Gastroesophageal sphincter (tissue), 4 donors: ENCODE measurements around the gene MCM9. TPM values are rescaled to one million over a fixed set of nuclear protein-coding genes. Genes with fewer than 3 reads are reported as not detected.

Source experiments
- ATAC-seq: fragments of 150-250 bp; one replicate; pipeline ENCODE4 v1.9.1; 2016; ENCODE audit warnings: mild to moderate bottlenecking, moderate library complexity
- H3K27ac ChIP-seq, 4 donors: fragments of 200-600 bp; sonication (generic) in 3 of 4; 1 replicate in 3 of 4; 2 replicates in 1 of 4; pipeline ENCODE4 v1.5.1; 2016 to 2019
- H3K27me3 ChIP-seq: fragments of 200-600 bp; sonication (generic); one replicate; pipeline ENCODE4 v1.5.1; 2019
- H3K36me3 ChIP-seq, 2 donors: fragments of 200-600 bp; sonication (generic); one replicate each; pipeline ENCODE4 v1.5.1; 2019; ENCODE audit warnings: control low read depth in 1 of 2
- H3K4me1 ChIP-seq, 3 donors: fragments of 200-600 bp; sonication (generic); 1 replicate in 2 of 3; 2 replicates in 1 of 3; pipeline ENCODE4 v1.5.1; 2016 to 2019; ENCODE audit warnings: control low read depth in 2 of 3
- H3K4me3 ChIP-seq, 2 donors: fragments of 200-600 bp; sonication (generic); one replicate each; pipeline ENCODE4 v1.5.1; 2019; ENCODE audit warnings: mild to moderate bottlenecking in 1 of 2, moderate library complexity in 1 of 2
- H3K9me3 ChIP-seq, 3 donors: fragments of 200-600 bp; sonication (generic); one replicate each; pipeline ENCODE4 v1.5.1; 2017 to 2019; ENCODE audit warnings: control low read depth in 2 of 3
- CTCF ChIP-seq, 4 experiments: fragments of 200-600 bp in 2 of 4; fragments of 450-650 bp in 2 of 4; sonication (generic) in 1 of 4; IDR thresholded peaks; one replicate each; pipeline ENCODE4 v1.5.1; 2017 to 2019; ENCODE audit warnings: antibody characterized with exemption in 4 of 4, mild to moderate bottlenecking in 2 of 4, moderate library complexity in 2 of 4
- EP300 ChIP-seq: sonication (generic); formaldehyde crosslinking; IDR thresholded peaks from one replicate; pipeline ENCODE4 v1.6.1; 2017; ENCODE audit warnings: antibody characterized with exemption, mild to moderate bottlenecking
- POLR2A ChIP-seq, 2 donors: fragments of 450-650 bp; IDR thresholded peaks; one replicate each; pipeline ENCODE4 v1.6.1; 2017; ENCODE audit warnings: antibody characterized with exemption in 2 of 2, mild to moderate bottlenecking in 2 of 2, moderate library complexity in 1 of 2
- POLR2AphosphoS5 ChIP-seq: sonication (generic); formaldehyde crosslinking; IDR thresholded peaks from one replicate; pipeline ENCODE4 v1.6.1; 2017; ENCODE audit warnings: antibody characterized with exemption
- WGBS, 2 donors: methylation state at CpG; one replicate each; pipeline ENCODE4 v1.1.5; 2018; ENCODE audit warnings: low coverage in 1 of 2; 5-methylcytosine and 5-hydroxymethylcytosine counted together
- total RNA-seq, 4 donors: library from RNA; depleted of rRNA; stranded (reverse); fragments of >200 nt; gene quantifications; one replicate each; pipeline ENCODE4 v1.1.0, GENCODE V29; 2016

The MCM9 gene
- total RNA-seq, 4 donors from 2014 or later, result 7.7 to 25.7 (median 16.8) TPM

GRCh38 chr6:118923035-118923434 lies 11.9 kb downstream of the MCM9 start:
- WGBS, 2 donors, result 88 to 91% methylated on average over 1 to 3 of the region's 3 CpGs
- no peak for ATAC-seq
- H3K9me3 ChIP-seq, result no peaks in the 10 kb centered on the region
- no peak overlapping the region for H3K27ac ChIP-seq
- TF ChIP-seq CTCF (IDR thresholded peaks at IDR 0.05), result no peak
- TF ChIP-seq POLR2AphosphoS5, result no peak
- TF ChIP-seq EP300, result no peak
- TF ChIP-seq POLR2A (IDR thresholded peaks at IDR 0.05), result no peak
- H3K36me3 ChIP-seq, result peaks cover 2 to 90% of the 10 kb centered on the region in 2 donors
- H3K4me3 ChIP-seq, result no peak overlapping the region
- no peaks in the 10 kb centered on the region for H3K4me1 ChIP-seq
- no peaks in the 10 kb centered on the region for H3K27me3 ChIP-seq

- Histone ChIP-seq H3K27me3 (no peaks in the 10 kb centered on the region), H3K27ac (no peak overlapping the region), H3K4me1 (no peaks in the 10 kb centered on the region), H3K9me3 (no peaks in the 10 kb centered on the region), H3K4me3 (no peak overlapping the region), H3K36me3 (peaks cover 0 to 90% of the 10 kb centered on the region in 2 donors)
- no peak for ATAC-seq
- WGBS, 2 donors, result 50 to 100% methylated on average over 1 of the region's 1 CpG
- TF ChIP-seq POLR2AphosphoS5 (no peak), POLR2A (IDR thresholded peaks at IDR 0.05) (no peak), EP300 (no peak), CTCF (IDR thresholded peaks at IDR 0.05) (no peak)
Measured at GRCh38 chr6:118921084-118921483, 13.9 kb downstream of the MCM9 start.

- TF ChIP-seq CTCF (IDR thresholded peaks at IDR 0.05), result no peak
- no peak for TF ChIP-seq POLR2A (IDR thresholded peaks at IDR 0.05)
- no peak for TF ChIP-seq EP300
- no peak for TF ChIP-seq POLR2AphosphoS5
- Histone ChIP-seq H3K27ac (no peak overlapping the region), H3K4me3 (no peak overlapping the region), H3K9me3 (no peaks in the 10 kb centered on the region), H3K4me1 (no peaks in the 10 kb centered on the region), H3K36me3 (peaks cover 0 to 93% of the 10 kb centered on the region in 2 donors), H3K27me3 (no peaks in the 10 kb centered on the region)
- 85 to 94% methylated on average over 2 of the region's 2 CpGs for WGBS, 2 donors
- ATAC-seq, result no peak
Measured at GRCh38 chr6:118918329-118918725, 16.6 kb downstream of the MCM9 start.

- H3K9me3 ChIP-seq, result no peaks in the 10 kb centered on the region
- H3K27ac ChIP-seq, result no peak overlapping the region
- no peak for ATAC-seq
- H3K27me3 ChIP-seq, result no peaks in the 10 kb centered on the region
- no peak overlapping the region for H3K4me3 ChIP-seq
- H3K4me1 ChIP-seq, result no peaks in the 10 kb centered on the region
- 81 to 87% methylated on average over 5 of the region's 5 CpGs for WGBS, 2 donors
- peaks cover 0 to 93% of the 10 kb centered on the region in 2 donors for H3K36me3 ChIP-seq
- TF ChIP-seq CTCF (IDR thresholded peaks at IDR 0.05), result no peak
Measured at GRCh38 chr6:118917546-118918328, 17.2 kb downstream of the MCM9 start.

- Histone ChIP-seq H3K27ac (no peak overlapping the region), H3K36me3 (peaks cover 0 to 93% of the 10 kb centered on the region in 2 donors), H3K27me3 (no peaks in the 10 kb centered on the region), H3K9me3 (no peaks in the 10 kb centered on the region), H3K4me3 (no peak overlapping the region), H3K4me1 (peaks cover 0 to 7% (median 0%) of the 10 kb centered on the region in 3 donors)
- no peak for TF ChIP-seq POLR2AphosphoS5
- no peak for TF ChIP-seq EP300
- TF ChIP-seq CTCF (IDR thresholded peaks at IDR 0.05), result no peak
- no peak for TF ChIP-seq POLR2A (IDR thresholded peaks at IDR 0.05)
- ATAC-seq, result no peak
Measured at GRCh38 chr6:118914598-118914997, 20.4 kb downstream of the MCM9 start.
